Activated CD8-positive, alpha-beta memory T cell treated with anti-CD3 and anti-CD28 coated beads, Interleukin-2, amount 50 U/mL, for 1 hour (primary cell): Measurements from ENCODE around the gene MMP24OS.
"Not testable (repeated sequence)": the region's sequence is repeated elsewhere in the genome, so short reads cannot be mapped to it uniquely, and the experiment has no call there.

Source experiments
- DNase-seq: peaks from one replicate; pipeline ENCODE4 v3.0.0-alpha.2; 2020; ENCODE audit errors: extremely low read depth

Gene MMP24OS

DNA sequence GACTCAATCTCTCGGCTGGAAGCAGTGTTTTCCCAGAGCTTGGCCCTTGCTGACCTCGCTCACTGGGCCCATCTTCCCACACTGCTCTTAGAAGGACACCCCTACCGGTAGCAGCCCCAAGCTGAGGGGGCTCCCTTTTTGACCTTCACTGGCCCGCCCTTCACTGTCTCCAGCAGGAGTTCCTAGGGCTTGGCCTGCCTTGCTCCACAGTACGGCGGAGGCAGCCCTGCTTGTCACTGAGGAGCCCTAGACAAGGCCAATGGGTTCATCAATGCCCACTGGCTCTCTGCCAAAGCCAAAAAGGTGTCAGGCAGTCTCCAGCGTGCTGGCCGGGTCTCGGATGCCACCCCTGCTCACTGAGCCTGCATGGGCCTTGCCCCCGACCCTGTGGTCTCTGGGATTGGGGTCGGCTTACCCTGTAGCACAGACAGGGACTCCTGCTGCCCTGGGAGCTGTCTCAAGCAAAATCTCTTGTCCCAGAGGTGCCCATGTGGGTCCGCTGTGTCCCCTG is 2.1 kb downstream of the MMP24OS start:
- no peak for DNase-seq

DNA sequence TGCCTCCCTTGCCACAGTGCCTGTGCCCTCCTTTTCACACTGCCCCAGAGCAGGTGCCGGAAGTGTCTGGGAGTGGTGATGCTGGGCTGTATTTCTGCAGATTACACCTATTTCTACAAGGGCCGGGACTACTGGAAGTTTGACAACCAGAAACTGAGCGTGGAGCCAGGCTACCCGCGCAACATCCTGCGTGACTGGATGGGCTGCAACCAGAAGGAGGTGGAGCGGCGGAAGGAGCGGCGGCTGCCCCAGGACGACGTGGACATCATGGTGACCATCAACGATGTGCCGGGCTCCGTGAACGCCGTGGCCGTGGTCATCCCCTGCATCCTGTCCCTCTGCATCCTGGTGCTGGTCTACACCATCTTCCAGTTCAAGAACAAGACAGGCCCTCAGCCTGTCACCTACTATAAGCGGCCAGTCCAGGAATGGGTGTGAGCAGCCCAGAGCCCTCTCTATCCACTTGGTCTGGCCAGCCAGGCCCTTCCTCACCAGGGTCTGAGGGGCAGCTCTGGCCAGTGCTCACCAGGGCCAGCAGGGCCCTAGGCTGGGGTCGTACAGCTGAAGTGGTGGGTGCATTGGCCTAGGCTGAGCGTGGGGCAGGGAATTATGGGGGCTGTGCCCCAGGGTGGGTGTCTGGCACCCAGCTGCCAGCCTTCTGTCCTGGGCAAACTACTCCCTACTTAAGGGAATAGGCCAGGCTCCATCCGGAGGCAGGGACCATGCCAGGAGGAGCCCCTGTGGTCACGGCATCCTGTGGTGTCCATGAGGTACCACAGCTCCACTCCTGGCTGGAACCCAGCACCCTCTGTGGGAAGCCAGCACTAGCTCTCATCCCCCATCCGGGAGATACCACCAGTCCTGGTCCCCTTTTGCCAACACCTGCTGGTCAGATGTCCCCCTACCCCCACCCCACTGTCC is 3.5 kb downstream of the MMP24OS start:
- DNase-seq: no peak

DNA sequence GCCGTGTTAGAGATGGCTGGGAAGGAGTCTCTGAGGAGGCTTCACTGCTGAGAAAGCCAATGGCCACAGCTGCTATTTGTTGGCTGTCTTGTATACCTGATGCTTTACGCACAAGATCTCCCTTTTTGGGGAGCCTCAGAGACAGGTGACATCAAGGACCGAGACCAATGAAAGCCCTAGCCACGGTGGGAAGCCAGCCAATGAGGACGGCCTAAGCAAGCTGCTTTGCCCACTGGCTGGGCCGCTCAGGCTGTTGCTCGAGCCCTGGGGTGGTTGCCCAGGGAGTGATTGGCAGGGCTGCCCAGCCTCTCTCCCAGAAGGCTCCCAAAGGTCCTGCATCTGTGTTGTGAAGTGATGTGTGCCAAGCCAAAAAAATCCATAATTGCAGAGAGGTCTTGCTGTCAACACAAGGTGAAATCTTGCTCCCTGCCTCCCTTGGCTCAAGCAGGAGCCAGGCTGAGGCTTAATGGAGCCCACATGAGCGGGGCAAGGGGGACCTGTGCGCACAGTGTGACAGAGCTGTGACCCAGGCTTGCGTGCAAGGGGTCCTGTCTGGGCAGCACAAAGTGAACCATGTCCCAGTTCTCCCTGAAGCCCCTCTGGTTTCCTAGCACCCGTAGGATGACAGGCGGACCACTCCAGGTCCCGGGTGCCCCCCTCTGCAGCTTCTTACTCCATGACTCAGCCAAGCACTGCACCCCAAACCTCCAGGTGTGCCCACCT is 4.3 kb downstream of the MMP24OS start:
- DNase-seq: no peak

DNA sequence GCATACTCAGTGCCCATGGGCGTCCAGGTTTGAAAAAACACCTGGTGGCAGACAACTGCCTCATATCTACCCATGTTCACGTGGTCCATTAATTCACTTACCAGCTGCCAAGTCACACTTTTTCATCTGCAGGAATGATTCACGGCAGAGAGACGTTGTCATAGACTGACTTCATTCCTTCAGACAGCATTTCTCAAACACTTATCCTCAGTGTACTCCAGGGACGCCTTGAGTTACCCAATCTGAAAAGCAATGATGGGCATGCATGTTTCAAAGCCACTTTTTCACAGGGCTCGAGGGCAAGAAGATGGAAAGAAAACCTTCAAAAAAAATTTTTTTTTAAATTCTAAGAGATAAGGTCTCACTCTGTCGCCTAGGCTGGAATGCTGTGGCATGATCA is 6.0 kb downstream of the MMP24OS start:
- no peak for DNase-seq

DNA sequence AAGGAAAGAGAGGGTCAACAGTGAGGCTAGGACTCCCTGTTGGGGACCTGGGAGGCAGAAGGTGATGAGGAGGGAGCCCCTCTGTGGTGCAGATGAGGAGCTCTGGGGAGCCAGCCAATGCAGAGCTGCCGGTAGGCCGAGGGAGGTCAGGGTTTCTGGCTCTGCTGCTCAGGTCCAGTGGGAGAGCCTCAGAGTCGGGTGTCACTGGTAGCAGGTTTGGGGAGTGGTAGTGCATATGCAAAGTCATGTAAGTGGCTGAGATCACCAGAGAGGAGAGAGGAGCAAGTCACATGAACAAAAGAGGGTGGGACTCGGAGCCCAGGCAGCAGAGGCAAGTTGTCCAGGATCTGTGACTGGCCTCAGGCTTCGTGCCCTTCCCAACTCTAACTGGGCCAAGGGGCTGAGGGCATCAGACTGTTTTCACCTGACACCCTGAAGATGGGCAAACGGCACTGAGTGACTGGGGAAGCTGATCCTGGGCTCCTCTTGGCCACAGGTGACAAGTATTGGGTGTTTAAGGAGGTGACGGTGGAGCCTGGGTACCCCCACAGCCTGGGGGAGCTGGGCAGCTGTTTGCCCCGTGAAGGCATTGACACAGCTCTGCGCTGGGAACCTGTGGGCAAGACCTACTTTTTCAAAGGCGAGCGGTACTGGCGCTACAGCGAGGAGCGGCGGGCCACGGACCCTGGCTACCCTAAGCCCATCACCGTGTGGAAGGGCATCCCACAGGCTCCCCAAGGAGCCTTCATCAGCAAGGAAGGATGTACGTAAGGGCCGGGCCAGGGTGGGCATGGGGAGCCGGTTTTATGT is 6.6 kb downstream of the MMP24OS start:
- DNase-seq: no peak

DNA sequence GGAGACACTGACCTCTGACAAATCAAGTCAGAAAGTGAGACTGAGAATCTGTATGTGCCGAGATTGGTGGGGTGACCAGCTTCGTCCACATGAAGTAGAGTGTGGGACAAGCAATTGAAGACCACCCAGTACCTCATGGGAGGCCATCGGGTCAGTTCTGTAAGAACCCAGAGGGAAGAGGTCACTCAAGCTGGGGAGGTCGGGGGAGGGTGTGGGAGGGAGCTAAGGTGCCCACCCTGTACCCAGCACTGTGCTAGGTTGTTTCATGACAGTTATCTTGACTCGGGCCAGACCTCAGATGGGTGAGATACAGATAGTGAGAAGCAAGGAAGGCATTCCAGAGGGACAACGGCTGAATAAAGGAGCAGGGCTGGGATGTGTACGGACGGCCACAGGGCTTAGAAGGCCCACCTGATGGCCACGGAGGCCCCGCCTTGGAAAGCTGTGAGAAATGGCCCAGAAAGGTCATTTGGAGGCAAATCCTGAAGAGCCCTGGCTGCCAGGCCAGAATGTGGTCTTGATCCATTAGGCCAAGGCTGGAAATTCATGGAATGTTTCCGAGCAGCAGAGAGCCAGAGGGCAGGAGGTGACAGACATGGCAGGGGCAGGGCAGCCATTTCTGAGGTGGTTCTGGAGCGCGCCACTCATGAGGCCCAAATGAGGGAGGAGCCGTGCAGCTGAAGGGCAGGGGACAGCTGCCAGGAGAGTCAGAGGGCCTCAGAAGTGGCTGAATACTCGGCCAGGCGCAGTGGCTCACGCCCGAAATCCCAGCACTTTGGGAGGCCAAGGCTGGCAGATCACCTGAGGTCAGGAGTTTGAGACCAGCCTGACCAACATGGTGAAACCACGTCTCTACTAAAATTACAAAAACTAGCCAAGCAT is 7.7 kb downstream of the MMP24OS start:
- DNase-seq: no peak

DNA sequence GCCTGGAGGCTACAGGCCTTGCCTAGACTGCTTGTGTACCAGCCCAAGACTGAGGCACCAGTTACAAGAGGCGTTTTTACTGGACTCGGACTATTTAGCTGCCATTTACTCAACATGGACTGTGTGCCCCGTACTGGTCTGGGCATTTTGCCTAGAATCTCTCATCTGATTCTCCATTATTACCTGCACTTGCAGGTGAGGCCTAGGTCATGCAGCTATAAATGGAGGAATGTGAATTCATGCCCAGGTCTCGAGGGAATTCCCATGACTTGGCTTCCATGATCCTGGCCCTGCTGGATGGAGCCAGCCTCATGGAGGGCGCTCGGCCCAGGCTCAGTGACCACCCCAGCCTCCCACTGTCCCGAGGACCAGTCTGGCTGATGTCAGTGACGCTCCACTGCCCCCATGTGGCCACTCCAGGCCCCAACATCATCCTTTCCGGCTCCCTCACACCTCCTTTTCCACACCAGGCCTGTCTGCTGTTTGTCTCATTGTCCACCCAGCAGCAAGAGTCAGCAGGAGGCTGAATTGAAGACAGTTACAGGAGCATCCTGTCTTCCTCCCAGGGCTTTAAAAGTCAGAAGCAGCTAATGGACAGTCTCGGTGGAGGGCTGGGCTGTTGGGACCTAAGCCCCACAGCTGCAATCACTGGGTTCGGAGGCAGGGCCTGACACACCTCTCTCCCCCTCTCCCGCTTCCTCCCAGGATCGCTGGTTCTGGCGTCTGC is 8.7 kb downstream of the MMP24OS start:
- no peak for DNase-seq

DNA sequence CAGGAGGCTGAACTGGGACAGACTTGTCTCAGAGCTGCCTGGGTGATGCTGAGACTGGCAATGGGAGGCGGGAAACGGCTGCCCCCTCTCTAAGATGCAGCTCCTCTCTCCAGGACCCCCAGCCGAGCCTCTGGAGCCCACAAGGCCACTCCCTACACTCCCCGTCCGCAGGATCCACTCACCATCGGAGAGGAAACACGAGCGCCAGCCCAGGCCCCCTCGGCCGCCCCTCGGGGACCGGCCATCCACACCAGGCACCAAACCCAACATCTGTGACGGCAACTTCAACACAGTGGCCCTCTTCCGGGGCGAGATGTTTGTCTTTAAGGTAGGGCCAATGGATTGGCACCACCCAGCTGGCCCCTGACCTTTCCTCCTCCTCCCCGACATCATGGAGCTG is 10.8 kb downstream of the MMP24OS start:
- DNase-seq: no peak

DNA sequence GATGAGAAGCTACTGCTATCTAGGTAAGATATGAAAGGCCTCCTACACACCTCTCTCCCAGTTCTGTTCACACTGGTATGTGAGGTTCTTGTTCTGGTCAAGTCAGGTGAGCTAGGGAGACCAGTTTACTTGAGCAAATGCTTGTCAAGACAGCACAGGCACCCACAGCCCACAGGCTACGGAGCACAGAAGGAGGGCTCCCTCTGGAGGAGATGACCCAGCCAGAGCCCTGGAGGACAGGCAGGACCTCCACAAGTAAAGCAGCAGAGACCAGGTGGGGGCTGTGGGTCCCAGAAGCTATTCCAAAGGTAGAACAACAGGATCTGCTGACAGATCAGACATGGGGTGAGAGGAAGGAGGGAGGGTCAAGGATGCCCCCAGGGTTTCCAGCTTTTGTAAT is 13.2 kb downstream of the MMP24OS start:
- no peak for DNase-seq

DNA sequence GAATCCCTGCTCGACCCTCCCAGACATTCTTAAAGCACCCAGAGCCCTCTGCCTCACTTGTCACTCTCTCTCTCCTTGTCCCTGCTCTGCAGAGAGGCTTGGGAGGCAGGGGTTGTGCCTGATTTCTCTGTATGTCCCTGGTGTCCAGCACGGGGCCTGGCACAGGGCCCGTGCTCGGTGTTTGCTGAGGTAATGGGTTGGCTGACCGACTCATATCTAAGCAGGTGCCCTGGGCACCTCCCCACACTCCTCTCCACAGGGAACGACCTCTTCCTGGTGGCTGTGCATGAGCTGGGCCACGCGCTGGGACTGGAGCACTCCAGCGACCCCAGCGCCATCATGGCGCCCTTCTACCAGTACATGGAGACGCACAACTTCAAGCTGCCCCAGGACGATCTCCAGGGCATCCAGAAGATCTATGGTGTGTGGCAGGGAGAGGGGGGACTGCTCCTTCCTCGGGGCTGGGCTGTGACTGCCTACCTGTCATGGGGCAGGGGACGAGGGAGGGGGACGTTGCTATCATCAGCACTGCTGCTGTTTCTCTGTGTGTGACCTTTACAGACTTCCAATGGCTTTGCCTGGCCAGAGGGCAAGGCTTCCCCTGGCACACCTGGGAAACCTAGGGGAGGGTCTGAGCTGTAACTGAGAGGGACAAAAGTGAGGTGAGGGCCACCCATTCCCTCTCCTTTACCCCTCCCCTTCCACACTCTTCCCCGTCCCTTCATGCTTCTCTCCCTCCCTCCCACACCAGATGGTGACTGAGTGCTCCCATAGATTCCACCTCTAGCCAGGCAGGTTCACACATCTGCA is 14.2 kb downstream of the MMP24OS start:
- DNase-seq: no peak

DNA sequence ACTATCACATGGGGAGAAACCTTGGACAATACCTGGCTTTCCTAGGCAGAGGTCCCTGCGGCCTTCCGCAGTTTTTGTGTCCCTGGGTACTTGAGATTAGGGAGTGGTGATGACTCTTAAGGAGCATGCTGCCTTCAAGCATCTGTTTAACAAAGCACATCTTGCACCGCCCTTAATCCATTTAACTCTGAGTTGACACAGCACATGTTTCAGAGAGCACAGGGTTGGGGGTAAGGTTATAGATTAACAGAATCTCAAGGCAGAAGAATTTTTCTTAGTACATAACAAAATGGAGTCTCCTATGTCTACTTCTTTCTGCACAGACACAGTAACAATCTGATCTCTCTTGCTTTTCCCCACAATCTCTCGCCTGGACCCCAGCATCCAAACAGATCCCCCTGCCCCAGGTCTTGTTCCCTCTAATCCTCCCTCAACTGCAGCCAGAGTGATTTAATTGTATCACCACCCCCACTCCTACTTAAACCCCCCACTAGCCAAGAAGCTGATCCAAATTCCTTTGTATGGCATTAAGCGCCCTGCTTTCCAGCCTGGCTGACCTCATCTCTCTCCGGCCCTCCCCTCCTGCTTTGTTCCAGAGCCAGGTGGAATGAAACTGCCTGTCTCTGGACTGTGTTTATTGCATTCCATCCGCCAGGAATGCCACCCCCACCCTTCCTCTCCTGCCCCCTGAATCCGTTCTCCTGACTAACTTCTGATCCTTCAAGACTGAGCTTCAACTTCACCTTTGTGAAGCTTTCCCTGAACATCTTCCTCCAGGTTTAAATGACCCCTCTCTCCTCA is 15.0 kb downstream of the MMP24OS start:
- not testable (repeated sequence) for DNase-seq

DNA sequence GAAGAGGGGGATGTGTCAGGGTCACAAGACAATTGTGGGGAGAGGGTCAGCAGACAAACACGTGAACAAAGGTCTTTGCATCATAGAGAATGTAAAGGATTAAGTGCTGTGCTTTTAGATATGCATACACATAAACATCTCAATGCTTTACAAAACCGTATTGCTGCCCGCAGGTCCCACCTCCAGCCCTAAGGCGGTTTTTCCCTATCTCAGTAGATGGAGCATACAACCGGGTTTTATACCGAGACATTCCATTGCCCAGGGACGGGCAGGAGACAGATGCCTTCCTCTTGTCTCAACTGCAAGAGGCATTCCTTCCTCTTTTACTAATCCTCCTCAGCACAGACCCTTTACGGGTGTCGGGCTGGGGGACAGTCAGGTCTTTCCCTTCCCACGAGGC is 15.6 kb downstream of the MMP24OS start:
- not testable (repeated sequence) for DNase-seq

DNA sequence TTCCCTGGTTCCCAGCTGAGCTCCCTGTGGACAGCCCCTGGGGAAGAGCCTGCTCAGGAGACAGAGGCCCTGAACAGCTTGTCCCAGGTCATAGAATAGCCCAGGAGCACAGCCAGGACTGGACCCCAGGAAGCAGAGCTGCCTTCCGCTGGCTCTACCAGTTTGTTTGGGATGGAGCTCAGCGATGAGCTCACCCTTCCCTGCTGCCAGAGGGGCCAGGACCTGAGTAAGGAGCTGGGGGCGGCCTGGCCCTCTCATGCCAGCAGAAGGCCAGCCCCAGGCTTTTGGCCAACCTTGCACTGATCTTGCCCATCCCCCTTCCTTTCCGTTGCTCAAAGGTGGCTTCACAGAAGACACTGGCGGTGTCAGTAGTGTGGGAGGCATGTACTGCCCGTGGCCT is 17.5 kb downstream of the MMP24OS start:
- DNase-seq: no peak

DNA sequence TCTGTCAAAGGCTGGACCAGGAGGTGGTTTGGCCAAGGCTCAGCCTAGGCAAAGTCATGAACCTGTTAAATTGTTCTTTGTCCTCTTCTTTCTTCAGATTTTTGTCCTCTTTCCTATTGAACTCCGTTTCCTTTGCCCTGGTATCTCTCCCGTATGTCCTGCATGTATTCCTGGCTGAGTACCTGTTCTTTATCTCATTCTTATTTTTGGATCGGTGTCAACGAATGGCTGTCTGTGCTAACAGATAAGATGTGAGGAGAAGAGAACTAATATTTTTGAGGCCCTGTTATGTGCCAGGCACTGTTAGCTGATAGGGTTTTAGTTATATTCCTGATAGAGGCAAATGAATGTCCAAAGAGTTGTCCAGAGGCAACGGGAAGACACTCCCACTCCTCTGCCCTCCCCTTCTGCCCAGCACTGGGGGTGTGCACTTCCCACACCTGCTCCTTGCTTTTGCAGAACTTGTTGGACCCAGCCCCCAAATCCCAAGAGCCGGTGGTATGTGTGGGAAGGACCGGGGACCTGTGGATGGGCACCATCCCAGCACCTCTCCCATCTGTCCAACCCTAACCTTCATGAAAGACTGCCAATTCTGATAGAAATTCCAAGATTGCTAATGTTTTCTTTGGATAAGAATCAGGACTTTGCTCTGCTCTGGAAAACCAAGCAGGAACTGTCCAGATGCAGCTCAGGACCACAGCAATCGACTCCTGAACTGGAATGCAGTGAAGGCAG is 20.6 kb downstream of the MMP24OS start:
- DNase-seq: no peak

DNA sequence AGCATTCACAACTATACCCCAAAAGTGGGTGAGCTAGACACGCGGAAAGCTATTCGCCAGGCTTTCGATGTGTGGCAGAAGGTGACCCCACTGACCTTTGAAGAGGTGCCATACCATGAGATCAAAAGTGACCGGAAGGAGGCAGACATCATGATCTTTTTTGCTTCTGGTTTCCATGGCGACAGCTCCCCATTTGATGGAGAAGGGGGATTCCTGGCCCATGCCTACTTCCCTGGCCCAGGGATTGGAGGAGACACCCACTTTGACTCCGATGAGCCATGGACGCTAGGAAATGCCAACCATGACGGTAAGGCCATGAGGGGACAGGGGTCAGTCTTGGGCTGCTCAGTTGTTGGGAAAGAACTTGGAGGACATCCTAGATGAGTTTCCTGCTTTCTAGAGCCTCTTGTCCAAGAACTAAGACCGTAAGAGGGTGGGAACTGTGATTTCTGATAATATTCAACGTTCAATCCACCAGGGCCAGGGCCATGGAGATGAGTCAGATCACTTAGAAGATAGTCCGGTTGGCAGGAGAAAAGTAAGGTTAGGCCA is 23.4 kb downstream of the MMP24OS start:
- no peak for DNase-seq

DNA sequence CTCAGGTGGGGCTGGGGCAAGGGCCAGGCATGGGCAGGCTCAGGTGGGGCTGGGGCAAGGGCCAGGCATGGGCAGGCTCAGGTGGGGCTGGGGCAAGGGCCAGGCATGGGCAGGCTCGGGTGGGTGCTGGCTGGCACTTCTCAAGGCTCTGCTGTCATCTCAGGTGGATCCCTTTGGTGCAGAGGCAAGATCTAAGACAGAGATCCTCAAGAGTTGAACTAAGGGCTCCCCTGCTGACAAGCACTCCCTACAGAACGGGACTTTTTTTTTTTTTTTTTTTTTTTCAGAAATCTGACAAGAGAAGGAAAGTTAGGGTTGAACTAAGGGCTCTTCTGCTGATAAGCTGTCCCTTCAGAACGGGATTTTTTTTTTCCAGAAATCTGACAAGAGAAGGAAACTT is 24.9 kb downstream of the MMP24OS start:
- DNase-seq: no peak

DNA sequence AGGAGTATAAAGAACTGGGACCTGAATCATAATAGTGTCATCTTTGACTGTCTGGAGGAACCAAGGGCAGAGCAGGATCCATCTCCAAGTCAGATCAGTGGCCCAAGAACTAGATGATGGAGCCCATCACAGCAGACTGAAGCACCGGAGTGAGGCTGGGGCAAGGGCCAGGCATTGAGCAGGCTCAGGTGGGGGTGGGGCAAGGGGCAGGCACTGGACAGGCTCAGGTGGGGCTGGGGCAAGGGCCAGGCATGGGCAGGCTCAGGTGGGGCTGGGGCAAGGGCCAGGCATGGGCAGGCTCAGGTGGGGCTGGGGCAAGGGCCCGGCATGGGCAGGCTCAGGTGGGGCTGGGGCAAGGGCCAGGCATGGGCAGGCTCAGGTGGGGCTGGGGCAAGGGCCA is 25.3 kb downstream of the MMP24OS start:
- DNase-seq: not testable (repeated sequence)

DNA sequence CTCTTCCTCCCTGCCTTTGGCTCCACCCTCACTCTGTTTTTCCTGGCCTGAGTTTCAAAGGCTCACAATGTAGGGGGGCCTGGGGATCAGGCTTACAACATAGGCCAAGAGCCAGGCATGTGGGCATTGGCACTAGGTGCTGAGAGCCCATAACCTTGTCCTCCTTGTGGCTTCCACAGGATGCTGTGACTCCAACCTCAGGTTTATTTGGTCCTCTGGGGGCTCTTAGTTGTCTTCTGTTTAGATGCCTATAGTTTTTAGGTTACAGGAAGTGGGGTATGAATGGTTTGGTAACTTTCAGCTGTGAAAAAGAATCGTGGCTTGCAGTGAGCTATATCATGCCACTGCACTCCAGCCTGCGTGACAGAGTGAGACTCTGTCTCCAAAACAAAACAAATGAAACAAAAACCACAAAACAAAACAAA is 25.9 kb downstream of the MMP24OS start:
- no peak for DNase-seq
